CD4-positive, alpha-beta T cell treated with Interleukin-4 for 1 hour (primary cell): ENCODE data around the gene FHIT.
A peak's percentile ranks its signal among the peaks of the same experiment; 100 is the strongest.

Experiments
- DNase-seq, 2 donors: peaks; one replicate each; pipeline ENCODE4 v3.0.0-alpha.2; 2020 to 2022

FHIT gene

GRCh38 chr3:61251174-61251972, at the start of gene FHIT:
Gene FHIT, minus strand, starts transcription at chr3:61251452.
- DNase-seq: peak; percentile 91 to 92

GRCh38 chr3:61300786-61301185, 49.5 kb upstream of the FHIT start:
- DNase-seq: no peak

- DNase-seq: no peak
Observed at GRCh38 chr3:61300006-61300380, 48.7 kb upstream of the FHIT start.

GRCh38 chr3:61299343-61300005, 48.2 kb upstream of the FHIT start:
- DNase-seq: no peak

GRCh38 chr3:61297821-61298220, 46.6 kb upstream of the FHIT start:
- DNase-seq: no peak

- no peak for DNase-seq
Observed at GRCh38 chr3:61288446-61288845, 37.2 kb upstream of the FHIT start.

GRCh38 chr3:61283876-61284275, 32.6 kb upstream of the FHIT start:
- no peak for DNase-seq

GRCh38 chr3:61278713-61279112, 27.5 kb upstream of the FHIT start:
- no peak for DNase-seq

GRCh38 chr3:61277411-61277810, 26.2 kb upstream of the FHIT start:
- DNase-seq: no peak

GRCh38 chr3:61269435-61269834, 18.2 kb upstream of the FHIT start:
- DNase-seq: no peak

GRCh38 chr3:61268644-61269043, 17.4 kb upstream of the FHIT start:
- no peak for DNase-seq

- no peak for DNase-seq
Observed at GRCh38 chr3:61264281-61264680, 13.0 kb upstream of the FHIT start.

GRCh38 chr3:61257148-61257547, 5.9 kb upstream of the FHIT start:
- no peak for DNase-seq

GRCh38 chr3:61253756-61254155, 2.5 kb upstream of the FHIT start:
- no peak for DNase-seq

- no peak for DNase-seq
Observed at GRCh38 chr3:61252836-61253235, 1.6 kb upstream of the FHIT start.

- peak in 1 of 2 donors; percentile 16 for DNase-seq
Observed at GRCh38 chr3:61250784-61251173, 473 bp downstream of the FHIT start.

GRCh38 chr3:61248496-61248895, 2.8 kb downstream of the FHIT start:
- no peak for DNase-seq

GRCh38 chr3:61247191-61247590, 4.1 kb downstream of the FHIT start:
- DNase-seq: no peak

GRCh38 chr3:61239871-61240270, 11.4 kb downstream of the FHIT start:
- no peak for DNase-seq

- DNase-seq: no peak
Observed at GRCh38 chr3:61237858-61238257, 13.4 kb downstream of the FHIT start.

- DNase-seq: no peak
Observed at GRCh38 chr3:61236556-61236955, 14.7 kb downstream of the FHIT start.

- DNase-seq: no peak
Observed at GRCh38 chr3:61233746-61234145, 17.5 kb downstream of the FHIT start.

- DNase-seq: no peak
Observed at GRCh38 chr3:61231693-61232092, 19.6 kb downstream of the FHIT start.

- DNase-seq: no peak
Observed at GRCh38 chr3:61227799-61228198, 23.5 kb downstream of the FHIT start.
